GM23338 (cell line): ENCODE measurements around the gene KLHDC7B. TPM values are rescaled to one million over a fixed set of nuclear protein-coding genes. Genes with fewer than 3 reads are reported as not detected.
"Not testable (repeated sequence)": the region's sequence is repeated elsewhere in the genome, so short reads cannot be mapped to it uniquely, and the experiment has no call there.

ENCODE experiments used
- ATAC-seq: fragments of 200-7000 bp; cut with Tn5 transposase; 3 replicates; pipeline ENCODE4 v1.9.1; 2020
- DNase-seq: peaks from one replicate; pipeline ENCODE4 v3.0.0-alpha.2; 2015; ENCODE audit warnings: low spot score
- H2AFZ ChIP-seq: fragments of 200-600 bp; sonication (generic); 2 replicates; pipeline ENCODE4 v1.8.0; 2016; ENCODE audit warnings: antibody characterized with exemption, mild to moderate bottlenecking, moderate library complexity
- H3F3A ChIP-seq: fragments of 200-600 bp; sonication (generic); replicated peaks from 2 replicates; pipeline ENCODE4 v1.8.0; 2017; ENCODE audit warnings: antibody characterized with exemption, mixed run types, low read depth
- H3K27ac ChIP-seq: fragments of 200-600 bp; sonication (generic); 2 replicates; pipeline ENCODE4 v1.6.1; 2016; ENCODE audit warnings: low read depth
- H3K27me3 ChIP-seq: fragments of 200-600 bp; sonication (generic); 2 replicates; pipeline ENCODE4 v1.8.0; 2016; ENCODE audit warnings: mild to moderate bottlenecking, mixed run types, moderate library complexity; ENCODE audit not compliant: insufficient read depth
- H3K36me3 ChIP-seq: fragments of 200-600 bp; sonication (generic); 2 replicates; pipeline ENCODE4 v1.8.0; 2016; ENCODE audit warnings: mild to moderate bottlenecking; ENCODE audit not compliant: insufficient read depth
- H3K4me1 ChIP-seq: fragments of 200-600 bp; sonication (generic); 2 replicates; pipeline ENCODE4 v1.8.0; 2016; ENCODE audit warnings: mild to moderate bottlenecking, moderate library complexity; ENCODE audit not compliant: insufficient read depth
- H3K4me2 ChIP-seq: fragments of 200-600 bp; sonication (generic); 2 replicates; pipeline ENCODE4 v1.7.1; 2017; ENCODE audit warnings: mixed run types
- H3K4me3 ChIP-seq: fragments of 200-600 bp; sonication (generic); 2 replicates; pipeline ENCODE4 v1.6.1; 2016; ENCODE audit warnings: mixed run types
- H3K79me2 ChIP-seq: fragments of 200-600 bp; sonication (generic); replicated peaks from 2 replicates; pipeline ENCODE4 v1.8.0; 2017; ENCODE audit warnings: mild to moderate bottlenecking; ENCODE audit not compliant: insufficient read depth
- H3K9me2 ChIP-seq: fragments of 200-600 bp; sonication (generic); 2 replicates; pipeline ENCODE4 v1.8.0; 2017; ENCODE audit not compliant: insufficient read depth
- H4K20me1 ChIP-seq: fragments of 200-600 bp; sonication (generic); replicated peaks from 2 replicates; pipeline ENCODE4 v1.8.0; 2017; ENCODE audit warnings: mild to moderate bottlenecking; ENCODE audit not compliant: insufficient read depth
- H3K27ac Mint-ChIP-seq: 2 replicates; pipeline ENCODE4 v1.8.0; 2020; ENCODE audit warnings: inconsistent platforms, mild to moderate bottlenecking, moderate library complexity, mixed read lengths
- H3K27me3 Mint-ChIP-seq: 3 replicates; pipeline ENCODE4 v1.8.0; 2022; ENCODE audit warnings: low read depth, mild to moderate bottlenecking, moderate library complexity, mixed read lengths, inconsistent platforms; ENCODE audit not compliant: insufficient read depth, poor library complexity
- H3K36me3 Mint-ChIP-seq: 3 replicates; pipeline ENCODE4 v1.8.0; 2021; ENCODE audit warnings: low read depth, mild to moderate bottlenecking, inconsistent platforms, moderate library complexity, mixed read lengths
- H3K4me1 Mint-ChIP-seq: 3 replicates; pipeline ENCODE4 v1.8.0; 2020; ENCODE audit warnings: mild to moderate bottlenecking, inconsistent platforms, mixed read lengths
- H3K4me3 Mint-ChIP-seq: 3 replicates; pipeline ENCODE4 v1.8.0; 2021; ENCODE audit warnings: moderate library complexity, mild to moderate bottlenecking, inconsistent platforms, mixed read lengths
- H3K9me3 Mint-ChIP-seq: 3 replicates; pipeline ENCODE4 v1.8.0; 2020; ENCODE audit warnings: moderate library complexity, mild to moderate bottlenecking, inconsistent platforms, mixed read lengths
- CTCF ChIP-seq, 2 experiments: fragments of 200-600 bp in 1 of 2; sonication (generic) in 1 of 2; conservative IDR thresholded peaks; 2 replicates each; pipeline versions ENCODE4 v1.5.1 to v1.6.1; 2016 to 2017; ENCODE audit warnings: antibody characterized with exemption in 2 of 2, low read depth in 2 of 2, mild to moderate bottlenecking in 2 of 2, moderate library complexity in 1 of 2
- EZH2 ChIP-seq: fragments of 200-600 bp; sonication (generic); IDR thresholded peaks from one replicate; pipeline ENCODE4 v1.8.0; 2017; ENCODE audit warnings: antibody characterized with exemption, mild to moderate bottlenecking, low read depth; ENCODE audit not compliant: unreplicated experiment
- NANOG ChIP-seq: IDR thresholded peaks from 2 replicates; pipeline ENCODE4 v1.6.1; 2016; ENCODE audit warnings: antibody characterized with exemption, borderline replicate concordance
- ZNF331 ChIP-seq: fragments of 250-450 bp; sonication (Bioruptor Pico); IDR thresholded peaks from 2 replicates; pipeline ENCODE4 v1.5.0; 2020; ENCODE audit warnings: low read depth, mild to moderate bottlenecking, moderate library complexity
- polyA plus RNA-seq: library from polyadenylated mRNA; unstranded; fragments of >200 nt; fragmentation: Nextera tagmentation; extraction: Ambion mirVana; gene quantifications from 2 replicates; pipeline ENCODE4 v1.2.1, GENCODE V29; 2016
- total RNA-seq: library from RNA; depleted of rRNA; stranded (reverse); fragments of >200 nt; shearing (Covaris generic); gene quantifications from 2 replicates; pipeline ENCODE4 v1.2.3, GENCODE V29; 2014
- TF ChIP-seq, protein P1 (sequence below): fragments of 250-450 bp; sonication (Bioruptor Pico); IDR thresholded peaks from 2 replicates; pipeline ENCODE4 v1.5.0; 2020; ENCODE audit warnings: mild to moderate bottlenecking, moderate library complexity

Gene KLHDC7B
- total and polyA plus RNA-seq, 2 experiments from 2014 or later: not detected

GRCh38 chr22:50519151-50519550 is 26.5 kb upstream of the KLHDC7B start (continued):
- TF ChIP-seq, protein P1, sequence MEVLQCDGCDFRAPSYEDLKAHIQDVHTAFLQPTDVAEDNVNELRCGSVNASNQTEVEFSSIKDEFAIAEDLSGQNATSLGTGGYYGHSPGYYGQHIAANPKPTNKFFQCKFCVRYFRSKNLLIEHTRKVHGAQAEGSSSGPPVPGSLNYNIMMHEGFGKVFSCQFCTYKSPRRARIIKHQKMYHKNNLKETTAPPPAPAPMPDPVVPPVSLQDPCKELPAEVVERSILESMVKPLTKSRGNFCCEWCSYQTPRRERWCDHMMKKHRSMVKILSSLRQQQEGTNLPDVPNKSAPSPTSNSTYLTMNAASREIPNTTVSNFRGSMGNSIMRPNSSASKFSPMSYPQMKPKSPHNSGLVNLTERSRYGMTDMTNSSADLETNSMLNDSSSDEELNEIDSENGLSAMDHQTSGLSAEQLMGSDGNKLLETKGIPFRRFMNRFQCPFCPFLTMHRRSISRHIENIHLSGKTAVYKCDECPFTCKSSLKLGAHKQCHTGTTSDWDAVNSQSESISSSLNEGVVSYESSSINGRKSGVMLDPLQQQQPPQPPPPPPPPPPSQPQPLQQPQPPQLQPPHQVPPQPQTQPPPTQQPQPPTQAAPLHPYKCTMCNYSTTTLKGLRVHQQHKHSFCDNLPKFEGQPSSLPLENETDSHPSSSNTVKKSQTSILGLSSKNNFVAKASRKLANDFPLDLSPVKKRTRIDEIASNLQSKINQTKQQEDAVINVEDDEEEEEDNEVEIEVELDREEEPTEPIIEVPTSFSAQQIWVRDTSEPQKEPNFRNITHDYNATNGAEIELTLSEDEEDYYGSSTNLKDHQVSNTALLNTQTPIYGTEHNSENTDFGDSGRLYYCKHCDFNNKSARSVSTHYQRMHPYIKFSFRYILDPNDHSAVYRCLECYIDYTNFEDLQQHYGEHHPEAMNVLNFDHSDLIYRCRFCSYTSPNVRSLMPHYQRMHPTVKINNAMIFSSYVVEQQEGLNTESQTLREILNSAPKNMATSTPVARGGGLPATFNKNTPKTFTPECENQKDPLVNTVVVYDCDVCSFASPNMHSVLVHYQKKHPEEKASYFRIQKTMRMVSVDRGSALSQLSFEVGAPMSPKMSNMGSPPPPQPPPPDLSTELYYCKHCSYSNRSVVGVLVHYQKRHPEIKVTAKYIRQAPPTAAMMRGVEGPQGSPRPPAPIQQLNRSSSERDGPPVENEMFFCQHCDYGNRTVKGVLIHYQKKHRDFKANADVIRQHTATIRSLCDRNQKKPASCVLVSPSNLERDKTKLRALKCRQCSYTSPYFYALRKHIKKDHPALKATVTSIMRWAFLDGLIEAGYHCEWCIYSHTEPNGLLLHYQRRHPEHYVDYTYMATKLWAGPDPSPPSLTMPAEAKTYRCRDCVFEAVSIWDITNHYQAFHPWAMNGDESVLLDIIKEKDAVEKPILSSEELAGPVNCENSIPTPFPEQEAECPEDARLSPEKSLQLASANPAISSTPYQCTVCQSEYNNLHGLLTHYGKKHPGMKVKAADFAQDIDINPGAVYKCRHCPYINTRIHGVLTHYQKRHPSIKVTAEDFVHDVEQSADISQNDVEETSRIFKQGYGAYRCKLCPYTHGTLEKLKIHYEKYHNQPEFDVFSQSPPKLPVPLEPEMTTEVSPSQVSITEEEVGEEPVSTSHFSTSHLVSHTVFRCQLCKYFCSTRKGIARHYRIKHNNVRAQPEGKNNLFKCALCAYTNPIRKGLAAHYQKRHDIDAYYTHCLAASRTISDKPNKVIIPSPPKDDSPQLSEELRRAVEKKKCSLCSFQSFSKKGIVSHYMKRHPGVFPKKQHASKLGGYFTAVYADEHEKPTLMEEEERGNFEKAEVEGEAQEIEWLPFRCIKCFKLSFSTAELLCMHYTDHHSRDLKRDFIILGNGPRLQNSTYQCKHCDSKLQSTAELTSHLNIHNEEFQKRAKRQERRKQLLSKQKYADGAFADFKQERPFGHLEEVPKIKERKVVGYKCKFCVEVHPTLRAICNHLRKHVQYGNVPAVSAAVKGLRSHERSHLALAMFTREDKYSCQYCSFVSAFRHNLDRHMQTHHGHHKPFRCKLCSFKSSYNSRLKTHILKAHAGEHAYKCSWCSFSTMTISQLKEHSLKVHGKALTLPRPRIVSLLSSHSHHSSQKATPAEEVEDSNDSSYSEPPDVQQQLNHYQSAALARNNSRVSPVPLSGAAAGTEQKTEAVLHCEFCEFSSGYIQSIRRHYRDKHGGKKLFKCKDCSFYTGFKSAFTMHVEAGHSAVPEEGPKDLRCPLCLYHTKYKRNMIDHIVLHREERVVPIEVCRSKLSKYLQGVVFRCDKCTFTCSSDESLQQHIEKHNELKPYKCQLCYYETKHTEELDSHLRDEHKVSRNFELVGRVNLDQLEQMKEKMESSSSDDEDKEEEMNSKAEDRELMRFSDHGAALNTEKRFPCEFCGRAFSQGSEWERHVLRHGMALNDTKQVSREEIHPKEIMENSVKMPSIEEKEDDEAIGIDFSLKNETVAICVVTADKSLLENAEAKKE: no peak
- TF ChIP-seq NANOG: no peak
- no peak for TF ChIP-seq EZH2
- no peak for TF ChIP-seq ZNF331
- no peak for TF ChIP-seq CTCF (conservative IDR thresholded peaks at IDR 0.05; ENCODE audit: low read depth in 2 of 2)

- not testable (repeated sequence) for ATAC-seq, H3F3A ChIP-seq, H3K4me3 Mint-ChIP-seq, H4K20me1 ChIP-seq, H3K27me3 ChIP-seq, H3K27ac ChIP-seq, H3K36me3 ChIP-seq, H3K4me3 ChIP-seq, H3K9me3 Mint-ChIP-seq, H3K4me1 Mint-ChIP-seq, H2AFZ ChIP-seq, H3K4me2 ChIP-seq, H3K27ac Mint-ChIP-seq, H3K9me2 ChIP-seq, H3K79me2 ChIP-seq, DNase-seq, H3K4me1 ChIP-seq
- peaks cover 22% of the 10 kb centered on the region for H3K36me3 Mint-ChIP-seq
- peaks cover 11% of the 10 kb centered on the region for H3K27me3 Mint-ChIP-seq
Measured at GRCh38 chr22:50520184-50520583, 25.5 kb upstream of the KLHDC7B start.
